Measurements from ENCODE around the gene BAX. TPM values are rescaled to one million over a fixed set of nuclear protein-coding genes. Genes with fewer than 3 reads are reported as not detected.
A peak's percentile ranks its signal among the peaks of the same experiment; 100 is the strongest.

Gene BAX
- total and polyA plus RNA-seq, 9 of the 15 experiments (the other 6 are each of a cell fraction or from before 2014, with no cell fraction given) = 3.2 to 95.4 (median 44.5) TPM

GRCh38 chr19:48962029-48962848, 7.6 kb downstream of the BAX start (continued):
- TF ChIP-seq ZNF592 (IDR thresholded peaks at IDR 0.05) = peak; percentile 95
- peak; percentile 54; the same call in 1 of the 2 replicates for TF ChIP-seq ESRRA (IDR thresholded peaks at IDR 0.05; ENCODE audit: borderline replicate concordance, low read depth)
- TF ChIP-seq ZNF239 (CRISPR knock-in tag; IDR thresholded peaks at IDR 0.05) = no peak
- TF ChIP-seq CHD2 (IDR thresholded peaks at IDR 0.05; ENCODE audit: low read depth, low read length) = no peak
- TF ChIP-seq HNRNPL (IDR thresholded peaks at IDR 0.05; ENCODE audit: low read depth, low read length) = 0 out of 2 replicates have a peak, but pooled peaks have one; percentile 29
- peak; percentile 78 for TF ChIP-seq NFATC3 (IDR thresholded peaks at IDR 0.05)
- no peak for TF ChIP-seq GTF3C2 (IDR thresholded peaks at IDR 0.05; ENCODE audit: borderline replicate concordance, extremely low read depth, insufficient read length)
- no peak for TF ChIP-seq PBX2 (CRISPR knock-in tag; IDR thresholded peaks at IDR 0.05; ENCODE audit: low read depth)
- TF ChIP-seq PBX2 (tag; conservative IDR thresholded peaks at IDR 0.05; ENCODE audit: low read depth) = 0 out of 2 replicates have a peak, but pooled peaks have one; percentile 22
- TF ChIP-seq, protein P1, sequence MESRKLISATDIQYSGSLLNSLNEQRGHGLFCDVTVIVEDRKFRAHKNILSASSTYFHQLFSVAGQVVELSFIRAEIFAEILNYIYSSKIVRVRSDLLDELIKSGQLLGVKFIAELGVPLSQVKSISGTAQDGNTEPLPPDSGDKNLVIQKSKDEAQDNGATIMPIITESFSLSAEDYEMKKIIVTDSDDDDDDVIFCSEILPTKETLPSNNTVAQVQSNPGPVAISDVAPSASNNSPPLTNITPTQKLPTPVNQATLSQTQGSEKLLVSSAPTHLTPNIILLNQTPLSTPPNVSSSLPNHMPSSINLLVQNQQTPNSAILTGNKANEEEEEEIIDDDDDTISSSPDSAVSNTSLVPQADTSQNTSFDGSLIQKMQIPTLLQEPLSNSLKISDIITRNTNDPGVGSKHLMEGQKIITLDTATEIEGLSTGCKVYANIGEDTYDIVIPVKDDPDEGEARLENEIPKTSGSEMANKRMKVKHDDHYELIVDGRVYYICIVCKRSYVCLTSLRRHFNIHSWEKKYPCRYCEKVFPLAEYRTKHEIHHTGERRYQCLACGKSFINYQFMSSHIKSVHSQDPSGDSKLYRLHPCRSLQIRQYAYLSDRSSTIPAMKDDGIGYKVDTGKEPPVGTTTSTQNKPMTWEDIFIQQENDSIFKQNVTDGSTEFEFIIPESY (CRISPR knock-in tag; IDR thresholded peaks at IDR 0.05) = 0 out of 2 replicates have a peak, but pooled peaks have one; percentile 30
- TF ChIP-seq CC2D1A (IDR thresholded peaks at IDR 0.05) = no peak
- TF ChIP-seq ZNF384 (IDR thresholded peaks at IDR 0.05; ENCODE audit: low read depth, low read length) = peak; percentile 19; the same call in 1 of the 2 replicates
- TF ChIP-seq KAT2B (IDR thresholded peaks at IDR 0.05; ENCODE audit: low read depth, low read length) = no peak
